ENCODE results near the gene HGD.

GRCh38 chr3:120713262-120713661 is 31.2 kb upstream of the HGD start:
- TF ChIP-seq CTCF (IDR thresholded peaks at IDR 0.05): no peak
- TF ChIP-seq EP300 (IDR thresholded peaks at IDR 0.05): no peak
- no peak for TF ChIP-seq POLR2AphosphoS5 (IDR thresholded peaks at IDR 0.05)
- TF ChIP-seq POLR2A (IDR thresholded peaks at IDR 0.05): no peak
